Measurements from ENCODE around the gene APBA2. TPM values are rescaled to one million over a fixed set of nuclear protein-coding genes. Genes with fewer than 3 reads are reported as not detected.

Gene APBA2
- total and polyA plus RNA-seq, 2 of the 4 experiments (the other 2 are of a cell fraction): 21.7 to 33.0 TPM

- Histone ChIP-seq H3K4me2 (ENCODE audit: low read depth, low read length) (no peak overlapping the region), H4K5ac (ENCODE audit: low read depth, low read length) (no peak overlapping the region), H2AK5ac (ENCODE audit: low read depth, low read length) (no peak overlapping the region), H3K56ac (ENCODE audit: extremely low read depth, insufficient read depth, low read length) (no peak overlapping the region), H3K27me3 (ENCODE audit: control insufficient read depth, insufficient read depth, low read length) (peaks cover 4% of the 10 kb centered on the region), H3K18ac (ENCODE audit: low read depth, low read length) (no peak overlapping the region), H2AK9ac (replicated peaks; ENCODE audit: low read depth, low read length, poor library complexity) (no peak overlapping the region), H3K79me1 (ENCODE audit: low read depth in 1 of 2, low read length in 2 of 2) (no peaks in the 10 kb centered on the region; a peak in 1 of 4 replicates), H3K9ac (ENCODE audit: low read depth, low read length) (no peak overlapping the region), H3K14ac (replicated peaks; ENCODE audit: low read depth, low read length) (no peak overlapping the region), H2BK120ac (ENCODE audit: low read depth, low read length) (no peak overlapping the region), H3K9me3 (ENCODE audit: control insufficient read depth, insufficient read depth, low read length) (no peaks in the 10 kb centered on the region), H2BK15ac (ENCODE audit: low read depth, low read length) (no peak overlapping the region), H2AFZ (replicated peaks; ENCODE audit: low read length, poor library complexity) (peak overlapping the region; percentile 70), H3K4ac (ENCODE audit: low read depth, low read length) (no peak overlapping the region), H3K27ac (ENCODE audit: insufficient read depth, low read length) (no peak overlapping the region), H3K23ac (ENCODE audit: low read depth, low read length) (peak overlapping the region; percentile 69), H3K9me1 (ENCODE audit: insufficient read depth, low read length) (no peaks in the 10 kb centered on the region), H2BK20ac (ENCODE audit: low read depth, low read length) (no peak overlapping the region), H4K91ac (ENCODE audit: insufficient read depth, low read depth, low read length) (no peak overlapping the region), H3K4me1 (ENCODE audit: control insufficient read depth, insufficient read depth, low read length) (no peaks in the 10 kb centered on the region; the same call in 1 of the 2 replicates), H3K4me3 (ENCODE audit: insufficient read depth, low read depth, low read length) (no peak overlapping the region), H2BK5ac (ENCODE audit: low read depth, low read length, poor library complexity, severe bottlenecking) (no peak overlapping the region), H3K36me3 (ENCODE audit: control insufficient read depth, insufficient read depth, low read length) (no peaks in the 10 kb centered on the region), H4K8ac (ENCODE audit: low read depth in 2 of 2, low read length in 2 of 2) (no peak overlapping the region), H4K20me1 (ENCODE audit: insufficient read depth, low read length) (no peaks in the 10 kb centered on the region)
- TF ChIP-seq, protein P1, sequence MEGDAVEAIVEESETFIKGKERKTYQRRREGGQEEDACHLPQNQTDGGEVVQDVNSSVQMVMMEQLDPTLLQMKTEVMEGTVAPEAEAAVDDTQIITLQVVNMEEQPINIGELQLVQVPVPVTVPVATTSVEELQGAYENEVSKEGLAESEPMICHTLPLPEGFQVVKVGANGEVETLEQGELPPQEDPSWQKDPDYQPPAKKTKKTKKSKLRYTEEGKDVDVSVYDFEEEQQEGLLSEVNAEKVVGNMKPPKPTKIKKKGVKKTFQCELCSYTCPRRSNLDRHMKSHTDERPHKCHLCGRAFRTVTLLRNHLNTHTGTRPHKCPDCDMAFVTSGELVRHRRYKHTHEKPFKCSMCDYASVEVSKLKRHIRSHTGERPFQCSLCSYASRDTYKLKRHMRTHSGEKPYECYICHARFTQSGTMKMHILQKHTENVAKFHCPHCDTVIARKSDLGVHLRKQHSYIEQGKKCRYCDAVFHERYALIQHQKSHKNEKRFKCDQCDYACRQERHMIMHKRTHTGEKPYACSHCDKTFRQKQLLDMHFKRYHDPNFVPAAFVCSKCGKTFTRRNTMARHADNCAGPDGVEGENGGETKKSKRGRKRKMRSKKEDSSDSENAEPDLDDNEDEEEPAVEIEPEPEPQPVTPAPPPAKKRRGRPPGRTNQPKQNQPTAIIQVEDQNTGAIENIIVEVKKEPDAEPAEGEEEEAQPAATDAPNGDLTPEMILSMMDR (conservative IDR thresholded peaks at IDR 0.05; ENCODE audit: low read depth, low read length): peak; percentile 37; the same call in 1 of the 2 replicates
- TF ChIP-seq BHLHE40 (IDR thresholded peaks at IDR 0.05; ENCODE audit: low read depth, low read length) (no peak), SMC3 (IDR thresholded peaks at IDR 0.05; ENCODE audit: low read depth, low read length) (peak; percentile 29), RAD21 (IDR thresholded peaks at IDR 0.05; ENCODE audit: low read length) (peak; percentile 42)
- BruUV-seq (replicated peaks): no TSS peak
- peak; percentile 46 for DNase-seq
- POLR2A ChIA-PET (ENCODE audit: unreplicated experiment): no interaction called here
- CTCF ChIA-PET: interaction anchor here (0.6 to 1.5 kb wide), 2 partner anchors 221 to 224 kb away, joined by 3 to 5 read pairs; no protein-coding TSS in a partner anchor
- dilution Hi-C loops (cut with HindIII; ENCODE audit: low sequenced_read_pairs, unreplicated experiment) (no loop called here), intact Hi-C loops (cut with micrococcal nuclease) (loop anchor here (1.0 to 2.0 kb wide), 3 partner anchors 94 to 222 kb away; no protein-coding TSS in a partner anchor), in situ Hi-C loops (cut with MboI; ENCODE audit: low sequenced_read_pairs) (loop anchor here (5.0 to 10.0 kb wide), 2 partner anchors 94 to 221 kb away; no protein-coding TSS in a partner anchor)
- peak; percentile 37 for ATAC-seq (ENCODE audit: low read depth)
- WGBS, 2 experiments (ENCODE audit: extremely low coverage in 2 of 2, insufficient read length in 1 of 2): no CpG with 5 or more reads among the region's 3 CpGs
Observed at GRCh38 chr15:28881170-28881569, 4.6 kb upstream of the APBA2 start.
